Sigmoid colon (tissue), 7 donors: Measurements from ENCODE around the gene CD83. TPM values are rescaled to one million over a fixed set of nuclear protein-coding genes. Genes with fewer than 3 reads are reported as not detected.
A peak's percentile ranks its signal among the peaks of the same experiment; 100 is the strongest.

Experiments used
- DNase-seq: peaks from one replicate; pipeline ENCODE4 v3.0.0-alpha.2; 2019
- H3K27ac ChIP-seq, 4 donors: fragments of 200-600 bp; sonication (generic); one replicate each; pipeline ENCODE4 v1.5.1; 2016 to 2019; ENCODE audit warnings: mild to moderate bottlenecking in 1 of 4
- H3K27me3 ChIP-seq, 3 donors: fragments of 200-600 bp; sonication (generic); one replicate each; pipeline ENCODE4 v1.5.1; 2019; ENCODE audit warnings: mild to moderate bottlenecking in 1 of 3
- H3K36me3 ChIP-seq, 4 donors: fragments of 200-600 bp; sonication (generic); one replicate each; pipeline ENCODE4 v1.5.1; 2016 to 2019
- H3K4me1 ChIP-seq, 4 donors: fragments of 200-600 bp; sonication (generic); one replicate each; pipeline ENCODE4 v1.5.1; 2017 to 2019
- H3K4me3 ChIP-seq, 4 donors: fragments of 200-600 bp; sonication (generic); one replicate each; pipeline ENCODE4 v1.5.1; 2017 to 2019; ENCODE audit warnings: mild to moderate bottlenecking in 2 of 4, moderate library complexity in 1 of 4
- H3K9me3 ChIP-seq, 4 donors: fragments of 200-600 bp in 3 of 4; sonication (generic) in 3 of 4; one replicate each; pipeline versions ENCODE4 v1.5.1 to v1.6.1; 2013 to 2019
- CTCF ChIP-seq, 4 experiments: fragments of 450-650 bp in 3 of 4; fragments of 200-600 bp in 1 of 4; IDR thresholded peaks; one replicate each; pipeline ENCODE4 v1.5.1; 2016 to 2019; ENCODE audit warnings: antibody characterized with exemption in 4 of 4, mild to moderate bottlenecking in 3 of 4, moderate library complexity in 2 of 4
- EP300 ChIP-seq, 4 donors: sonication (generic); formaldehyde crosslinking; IDR thresholded peaks; one replicate each; pipeline ENCODE4 v1.6.1; 2017; ENCODE audit warnings: antibody characterized with exemption in 4 of 4
- POLR2A ChIP-seq, 2 donors: fragments of 450-650 bp; IDR thresholded peaks; one replicate each; pipeline ENCODE4 v1.6.1; 2016; ENCODE audit warnings: antibody characterized with exemption in 2 of 2, mild to moderate bottlenecking in 2 of 2, moderate library complexity in 2 of 2
- POLR2AphosphoS5 ChIP-seq, 4 donors: sonication (generic); formaldehyde crosslinking; IDR thresholded peaks; one replicate each; pipeline ENCODE4 v1.6.1; 2017; ENCODE audit warnings: antibody characterized with exemption in 4 of 4
- WGBS, 2 donors: extraction: QIAGEN DNeasy Blood & Tissue Kit; methylation state at CpG; one replicate each; pipeline ENCODE4 v1.1.7; 2013; 5-methylcytosine and 5-hydroxymethylcytosine counted together
- intact Hi-C: fragments of 100-400 bp; cut with DNase I; formaldehyde crosslinking; loops from one replicate; pipeline ENCODE4 v1.15.1; 2023
- polyA plus RNA-seq, 3 donors: library from polyadenylated mRNA; stranded (reverse); fragments of 200-250 nt; gene quantifications; one replicate each; pipeline ENCODE4 v1.2.3, GENCODE V29; 2013
- total RNA-seq, 4 donors: library from RNA; depleted of rRNA; stranded (reverse); fragments of >200 nt; gene quantifications; one replicate each; pipeline ENCODE4 v1.1.0, GENCODE V29; 2016
- donor health status: healthy with polysubstance abuse.
- donor health status: Bipolar disorder and iron deficiency.
- donor health status: healthy.

Gene CD83
- total RNA-seq (1 to 10 TPM; 1.1 to 3.0 (median 1.4) TPM), polyA plus RNA-seq (10 to 100 TPM in 1 of 3 donors, 1 to 10 TPM in 1, under 1 TPM in 1; 0.60 to 16.0 (median 3.5) TPM)

GRCh38 chr6:14117158-14118090 is at the start of gene CD83:
TSS of gene CD83 (plus strand) at chr6:14117772. CDS start at chr6:14117812, 40 bp downstream.
- DNase-seq: peak; percentile 78
- Histone ChIP-seq H3K27ac (peak within 1 kb of the TSS; percentile 38 to 71 (median 42)), H3K9me3 (no peaks in the 10 kb centered on the region), H3K4me3 (peak within 1 kb of the TSS; percentile 51 to 70 (median 64)), H3K27me3 (no peaks in the 10 kb centered on the region), H3K36me3 (no peaks in the 10 kb centered on the region), H3K4me1 (peaks cover 0 to 16% (median 6%) of the 10 kb centered on the region in 4 donors)
- intact Hi-C loops: no loop called here
- WGBS, 2 donors: 0 to 1% methylated on average over 106 of the region's 106 CpGs
- peak in 3 of 4 donors; percentile 31 to 68 (median 59) for TF ChIP-seq POLR2AphosphoS5 (IDR thresholded peaks at IDR 0.05)
- no peak for TF ChIP-seq CTCF (IDR thresholded peaks at IDR 0.05)
- no peak for TF ChIP-seq POLR2A (IDR thresholded peaks at IDR 0.05)

GRCh38 chr6:14068133-14068532 is 49.4 kb upstream of the CD83 start:
- Histone ChIP-seq H3K4me1 (no peaks in the 10 kb centered on the region), H3K36me3 (no peaks in the 10 kb centered on the region), H3K4me3 (no peak overlapping the region), H3K27me3 (no peaks in the 10 kb centered on the region), H3K9me3 (no peaks in the 10 kb centered on the region), H3K27ac (no peak overlapping the region)
- intact Hi-C loops: loop anchor here (5.0 to 10.0 kb wide), 2 partner anchors 276 to 733 kb away; no protein-coding TSS in a partner anchor
- DNase-seq: no peak
- TF ChIP-seq POLR2AphosphoS5 (IDR thresholded peaks at IDR 0.05): no peak
- no peak for TF ChIP-seq CTCF (IDR thresholded peaks at IDR 0.05)
- TF ChIP-seq EP300 (IDR thresholded peaks at IDR 0.05): no peak
- no peak for TF ChIP-seq POLR2A (IDR thresholded peaks at IDR 0.05)
- WGBS, 2 donors: 64 to 69% methylated on average over 5 of the region's 5 CpGs

GRCh38 chr6:14068623-14069022 is 48.9 kb upstream of the CD83 start:
- intact Hi-C loops: loop anchor here (5.0 to 10.0 kb wide), 2 partner anchors 276 to 734 kb away; no protein-coding TSS in a partner anchor
- DNase-seq: no peak
- Histone ChIP-seq H3K4me1 (no peaks in the 10 kb centered on the region), H3K9me3 (no peaks in the 10 kb centered on the region), H3K27me3 (no peaks in the 10 kb centered on the region), H3K4me3 (no peak overlapping the region), H3K36me3 (no peaks in the 10 kb centered on the region), H3K27ac (no peak overlapping the region)
- 91 to 94% methylated on average over 19 of the region's 19 CpGs for WGBS, 2 donors
- TF ChIP-seq CTCF (IDR thresholded peaks at IDR 0.05) (no peak), POLR2AphosphoS5 (IDR thresholded peaks at IDR 0.05) (no peak), EP300 (IDR thresholded peaks at IDR 0.05) (no peak), POLR2A (IDR thresholded peaks at IDR 0.05) (no peak)

- H3K27ac ChIP-seq: no peak overlapping the region
- H3K4me1 ChIP-seq: peaks cover 0 to 7% (median 1%) of the 10 kb centered on the region in 4 donors
- TF ChIP-seq POLR2A (IDR thresholded peaks at IDR 0.05): no peak
- TF ChIP-seq CTCF (IDR thresholded peaks at IDR 0.05): no peak
- intact Hi-C loops: no loop called here
- WGBS, 2 donors: 95% methylated on average over 4 of the region's 4 CpGs
- no peaks in the 10 kb centered on the region for H3K36me3 ChIP-seq
- no peaks in the 10 kb centered on the region for H3K9me3 ChIP-seq
- no peaks in the 10 kb centered on the region for H3K27me3 ChIP-seq
- DNase-seq: no peak
- no peak overlapping the region for H3K4me3 ChIP-seq
Measured at GRCh38 chr6:14070457-14070856, 47.1 kb upstream of the CD83 start.
